CD8-positive, alpha-beta memory T cell (primary cell): ENCODE results near the gene BBS1. TPM values are rescaled to one million over a fixed set of nuclear protein-coding genes. Genes with fewer than 3 reads are reported as not detected.

Experiments used
- CTCF ChIA-PET: fragments of 350-600 bp; sonication (Branson Sonifier 250); formaldehyde crosslinking; loops from one replicate; lab custom pipeline; 2021; ENCODE audit warnings: antibody characterized with exemption; lab: Charles Lee
- POLR2A ChIA-PET: fragments of 350-600 bp; sonication (Branson Sonifier 250); formaldehyde crosslinking; loops from one replicate; lab custom pipeline; 2021; ENCODE audit warnings: antibody characterized with exemption; lab: Charles Lee
- DNase-seq, 5 donors: peaks; one replicate each; pipeline versions ENCODE4 v3.0.0 to v3.0.0-alpha.2; 2020 to 2022; ENCODE audit warnings: mixed read lengths in 1 of 5
- H3K27ac ChIP-seq: one replicate; pipeline ENCODE4 v1.7.0; 2013; ENCODE audit warnings: low read depth, mild to moderate bottlenecking, low read length, moderate library complexity
- H3K27me3 ChIP-seq: 2 replicates; pipeline ENCODE4 v1.7.0; 2013; ENCODE audit warnings: low read length, mild to moderate bottlenecking; ENCODE audit not compliant: insufficient read depth, poor library complexity, severe bottlenecking
- H3K36me3 ChIP-seq: 2 replicates; pipeline ENCODE4 v1.7.0; 2013; ENCODE audit warnings: mild to moderate bottlenecking, low read length, moderate library complexity; ENCODE audit not compliant: insufficient read depth
- H3K4me1 ChIP-seq: 2 replicates; pipeline ENCODE4 v1.7.0; 2013; ENCODE audit warnings: mild to moderate bottlenecking, low read length, moderate library complexity; ENCODE audit not compliant: insufficient read depth
- H3K4me3 ChIP-seq: 2 replicates; pipeline ENCODE4 v1.7.0; 2013; ENCODE audit warnings: mild to moderate bottlenecking, low read length
- H3K9me3 ChIP-seq: 2 replicates; pipeline ENCODE4 v1.7.0; 2013; ENCODE audit warnings: mild to moderate bottlenecking, low read length
- H3K27ac Mint-ChIP-seq, 8 donors: one replicate each; pipeline ENCODE4 v1.8.0; 2020 to 2021; ENCODE audit warnings: mixed read lengths in 8 of 8, mild to moderate bottlenecking in 6 of 8, inconsistent platforms in 3 of 8, moderate library complexity in 3 of 8
- H3K27me3 Mint-ChIP-seq, 2 donors: one replicate each; pipeline ENCODE4 v1.8.0; 2020 to 2021; ENCODE audit warnings: mixed read lengths in 2 of 2, mild to moderate bottlenecking in 1 of 2, moderate library complexity in 1 of 2
- H3K36me3 Mint-ChIP-seq, 3 donors: one replicate each; pipeline ENCODE4 v1.8.0; 2020 to 2021; ENCODE audit warnings: mixed read lengths in 3 of 3, inconsistent platforms in 1 of 3, mild to moderate bottlenecking in 1 of 3
- H3K4me1 Mint-ChIP-seq, 3 donors: one replicate each; pipeline ENCODE4 v1.8.0; 2020 to 2021; ENCODE audit warnings: mixed read lengths in 3 of 3, inconsistent platforms in 1 of 3, mild to moderate bottlenecking in 1 of 3
- H3K4me3 Mint-ChIP-seq, 7 donors: one replicate each; pipeline ENCODE4 v1.8.0; 2020 to 2021; ENCODE audit warnings: mixed read lengths in 7 of 7, mild to moderate bottlenecking in 6 of 7, moderate library complexity in 4 of 7, inconsistent platforms in 2 of 7
- H3K9me3 Mint-ChIP-seq, 5 donors: one replicate each; pipeline ENCODE4 v1.8.0; 2020 to 2022; ENCODE audit warnings: mixed read lengths in 5 of 5, mild to moderate bottlenecking in 3 of 5, moderate library complexity in 2 of 5, inconsistent platforms in 1 of 5
- polyA plus RNA-seq: library from polyadenylated mRNA; unstranded; fragments of 300-500 nt; fragmentation: Illumina TruSeq; gene quantifications from one replicate; pipeline ENCODE4 v1.2.3, GENCODE V29; 2021
- total RNA-seq, 2 experiments: library from RNA; stranded (reverse); gene quantifications; one replicate each; pipeline ENCODE4 v1.2.3, GENCODE V29; 2021

BBS1 gene
- total and polyA plus RNA-seq, 3 experiments from 2014 or later = 15.6 to 21.2 (median 17.7) TPM

DNA sequence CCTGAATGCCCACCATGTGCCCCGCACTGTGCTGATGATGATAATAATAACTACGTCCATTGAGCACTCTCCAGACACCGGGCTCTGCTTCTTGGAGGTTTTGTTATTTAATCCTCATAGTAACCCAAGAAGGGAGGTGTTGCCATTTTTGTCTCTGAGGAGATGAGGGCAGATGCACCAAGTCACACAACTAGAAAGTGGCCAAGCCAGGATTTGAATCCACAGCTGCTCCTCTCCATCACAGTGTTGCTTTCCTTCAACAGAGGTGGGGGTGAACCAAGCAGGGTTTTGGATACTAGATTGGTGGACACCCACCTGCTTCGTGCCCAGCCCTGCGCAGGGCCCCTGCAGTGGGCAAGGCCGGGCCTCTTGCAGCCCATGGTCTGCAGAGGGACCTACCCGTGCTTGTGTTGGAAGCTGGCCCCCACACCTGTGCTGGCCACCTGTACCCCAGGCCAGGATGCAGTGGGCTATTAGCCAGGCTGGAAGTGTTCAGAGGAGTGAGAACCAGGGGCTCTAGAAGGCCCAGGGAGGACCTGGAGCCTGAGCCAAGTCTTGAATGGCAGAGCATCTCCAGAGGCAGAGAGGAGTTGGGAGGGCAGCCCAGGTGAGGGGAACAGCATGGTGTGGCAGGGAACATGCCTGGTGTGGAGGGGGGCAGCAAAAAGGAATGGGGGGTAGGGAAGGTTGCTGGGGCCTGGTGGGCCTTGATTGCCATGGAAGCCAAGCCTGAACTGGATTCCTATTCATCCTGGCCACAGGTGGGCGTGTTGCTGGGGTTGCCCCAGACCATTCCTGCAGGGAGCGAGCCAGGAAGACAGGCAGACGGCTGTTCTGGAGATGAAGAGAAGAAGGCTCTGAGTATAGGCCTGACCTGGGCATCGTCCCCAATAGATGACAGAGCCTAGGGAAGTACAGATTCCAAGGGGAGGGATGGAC lies 32.9 kb upstream of the BBS1 start:
- Histone ChIP-seq H3K9me3 (no peaks in the 10 kb centered on the region), H3K36me3 (no peaks in the 10 kb centered on the region), H3K27me3 (no peaks in the 10 kb centered on the region), H3K27ac (no peak overlapping the region), H3K4me1 (peaks cover 18% of the 10 kb centered on the region), H3K4me3 (no peak overlapping the region)
- Mint-ChIP-seq H3K27me3 (peaks cover 0 to 1% of the 10 kb centered on the region in 2 donors), H3K9me3 (no peaks in the 10 kb centered on the region), H3K4me3 (peak overlapping the region in 4 of 7 donors; percentile 47 to 99 (median 76)), H3K27ac (peak overlapping the region in 6 of 8 donors; percentile 24 to 95 (median 56)), H3K4me1 (peaks cover 22 to 31% (median 28%) of the 10 kb centered on the region in 3 donors), H3K36me3 (peaks cover 0 to 31% (median 0%) of the 10 kb centered on the region in 3 donors)
- no peak for DNase-seq
- CTCF ChIA-PET = interaction anchor here (1.4 to 1.5 kb wide), 2 partner anchors 8 to 69 kb away, joined by 3 read pairs; no protein-coding TSS in a partner anchor
- POLR2A ChIA-PET = no interaction called here

DNA sequence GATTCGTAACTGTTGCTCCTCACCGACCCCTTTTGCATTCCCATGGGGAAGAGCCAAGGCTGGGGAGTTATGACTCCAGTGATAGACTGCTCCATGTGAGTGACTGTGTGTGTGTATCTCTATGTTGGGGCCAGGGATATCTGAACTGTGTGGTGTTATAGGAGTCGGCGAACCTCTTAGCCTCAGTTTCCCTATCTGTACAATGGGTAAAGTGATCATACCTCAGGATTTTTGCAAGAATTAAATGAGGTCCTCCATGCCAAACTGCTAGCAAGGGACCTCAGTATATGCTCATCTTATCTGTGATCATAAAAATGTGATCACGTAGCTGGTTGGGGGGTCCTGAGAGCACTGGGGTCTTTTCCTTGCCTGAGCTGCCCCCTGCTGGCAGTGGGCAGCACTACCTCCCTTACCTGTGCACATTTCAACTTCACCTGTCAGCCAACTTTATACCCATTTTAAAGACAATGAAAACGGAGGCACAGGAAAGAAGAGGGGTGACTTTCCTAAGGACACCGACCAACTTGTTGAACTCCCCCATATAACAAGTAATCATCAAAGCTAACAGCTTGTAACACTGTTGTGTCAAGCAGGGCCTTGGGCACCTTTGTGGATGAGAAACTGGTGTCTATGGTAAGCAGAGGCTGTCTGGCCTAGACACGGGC lies 31.6 kb upstream of the BBS1 start:
- Mint-ChIP-seq H3K9me3 (no peaks in the 10 kb centered on the region), H3K36me3 (peaks cover 0 to 30% (median 0%) of the 10 kb centered on the region in 3 donors), H3K27ac (peak overlapping the region; percentile 74 to 97 (median 92)), H3K4me1 (peaks cover 22 to 40% (median 30%) of the 10 kb centered on the region in 3 donors), H3K4me3 (peak overlapping the region; percentile 87 to 99 (median 92)), H3K27me3 (peaks cover 0 to 1% of the 10 kb centered on the region in 2 donors)
- ChIA-PET POLR2A (interaction anchor here (2.0 to 2.5 kb wide), 2 partner anchors 12 to 199 kb away, joined by 13 to 43 read pairs; partner anchors contain the start of genes PELI3 and RBM4B), CTCF (interaction anchor here (1.0 to 1.5 kb wide), 4 partner anchors 7 to 113 kb away, joined by 3 to 5 read pairs (median 4); partner anchors contain the start of gene CCDC87)
- peak overlapping the region; percentile 90 for H3K4me3 ChIP-seq
- H3K9me3 ChIP-seq = no peaks in the 10 kb centered on the region
- DNase-seq = peak in 2 of 5 donors; percentile 17 to 34
- H3K36me3 ChIP-seq = no peaks in the 10 kb centered on the region
- H3K4me1 ChIP-seq = peaks cover 18% of the 10 kb centered on the region
- H3K27ac ChIP-seq = peak overlapping the region; percentile 83
- no peaks in the 10 kb centered on the region for H3K27me3 ChIP-seq

DNA sequence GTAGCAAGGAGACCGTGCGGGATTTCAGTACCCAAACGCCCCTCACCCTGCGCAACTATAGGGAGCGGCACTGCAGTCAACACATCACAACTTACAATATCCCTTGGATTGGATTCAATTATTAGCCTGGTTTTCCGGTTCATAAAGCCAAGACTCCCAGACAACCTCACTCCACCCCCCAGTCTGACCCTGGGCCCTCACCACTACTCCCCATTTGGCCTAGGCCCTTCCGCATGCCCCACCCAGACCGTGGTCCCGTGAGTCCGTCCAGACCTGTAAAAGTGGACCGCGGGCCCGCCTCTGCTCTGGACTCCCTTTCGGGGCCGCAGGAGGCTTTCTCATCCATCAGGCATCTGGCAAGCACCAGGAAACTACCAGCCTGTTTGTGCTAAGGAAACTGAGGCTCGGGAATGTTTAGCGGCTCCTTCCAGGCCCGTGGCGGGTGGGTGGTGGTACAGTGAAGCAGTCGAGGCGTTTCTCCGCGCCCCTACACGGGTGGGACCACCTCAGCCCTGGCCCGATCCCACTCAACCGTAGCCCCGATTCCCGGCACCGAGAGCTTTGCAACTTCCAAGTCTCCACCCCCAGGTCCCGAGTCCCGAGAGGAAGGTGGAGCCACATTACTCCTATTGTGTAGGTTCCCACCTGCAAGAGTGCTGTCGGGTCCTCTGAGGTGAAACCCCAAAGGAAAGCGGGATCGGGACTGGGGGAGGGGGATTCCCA lies 30.9 kb upstream of the BBS1 start:
- ChIA-PET POLR2A (interaction anchor here (0.6 to 2.5 kb wide), 12 partner anchors 9 to 915 kb away, joined by 3 to 43 read pairs (median 4); partner anchors contain the start of genes ACTN3, BBS1, MRPL11 and PELI3), CTCF (interaction anchor here (0.6 to 1.7 kb wide), 13 partner anchors 8 to 198 kb away, joined by 3 to 9 read pairs (median 4); partner anchors contain the start of genes CCDC87, MRPL11, PELI3 and RBM4B)
- Histone ChIP-seq H3K4me1 (peaks cover 18% of the 10 kb centered on the region), H3K4me3 (peak overlapping the region; percentile 90), H3K27ac (peak overlapping the region; percentile 83), H3K27me3 (no peaks in the 10 kb centered on the region), H3K9me3 (no peaks in the 10 kb centered on the region), H3K36me3 (no peaks in the 10 kb centered on the region)
- Mint-ChIP-seq H3K27ac (peak overlapping the region; percentile 74 to 97 (median 92)), H3K9me3 (no peaks in the 10 kb centered on the region), H3K27me3 (peaks cover 0 to 1% of the 10 kb centered on the region in 2 donors), H3K4me3 (peak overlapping the region; percentile 87 to 99 (median 92)), H3K36me3 (peaks cover 0 to 24% (median 0%) of the 10 kb centered on the region in 3 donors), H3K4me1 (peaks cover 22 to 40% (median 30%) of the 10 kb centered on the region in 3 donors)
- DNase-seq = peak in 1 of 5 donors; percentile 11

DNA sequence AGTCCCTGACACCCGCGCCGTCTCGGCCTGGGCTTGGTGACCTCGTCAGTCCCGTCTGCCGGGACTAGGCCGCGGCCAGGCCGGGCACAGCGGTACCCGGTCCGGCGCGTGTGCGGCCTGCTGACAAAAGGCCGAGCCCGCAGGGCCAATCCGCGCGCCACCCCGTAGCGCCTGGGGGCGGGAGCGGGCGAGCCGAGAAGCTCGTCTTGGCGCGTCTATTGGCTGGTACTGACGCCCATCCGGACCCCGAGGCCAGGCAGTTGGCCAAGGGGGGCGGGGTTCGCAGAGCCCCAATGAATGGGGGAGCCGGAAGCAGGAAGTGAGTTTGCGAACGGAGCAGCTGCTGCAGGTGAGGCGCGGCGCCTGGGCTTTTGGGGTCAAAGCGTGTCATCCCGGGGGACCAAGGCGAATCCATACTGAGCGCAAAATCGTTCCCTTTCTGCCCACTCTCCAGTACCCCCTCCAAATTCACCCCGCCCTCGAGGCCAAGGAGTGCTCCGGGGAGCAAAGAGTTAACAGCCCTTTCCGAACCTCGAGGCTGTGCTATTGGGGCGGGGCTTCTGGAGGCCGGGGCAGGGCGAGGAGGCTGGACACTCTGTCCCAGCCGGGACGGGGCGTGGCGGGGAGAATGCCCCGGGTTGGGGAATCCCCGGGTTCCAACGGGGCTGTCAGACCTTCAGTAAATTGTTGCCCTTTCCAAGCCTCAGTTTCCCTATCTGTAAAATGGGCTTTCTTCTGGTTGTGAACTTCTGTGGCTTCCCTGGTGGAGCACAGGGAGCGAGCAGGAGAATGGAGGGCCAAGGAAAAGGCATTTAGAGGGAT lies 30.1 kb upstream of the BBS1 start, which contains the start of gene DPP3:
DPP3 (plus strand) TSS at position 318 of the 822 bp plus-strand sequence. CDS start 1,767 bp downstream, outside the sequence.
- Histone ChIP-seq H3K36me3 (no peaks in the 10 kb centered on the region), H3K9me3 (no peaks in the 10 kb centered on the region), H3K27ac (peak within 1 kb of the TSS; percentile 83), H3K4me3 (peak within 1 kb of the TSS; percentile 90), H3K4me1 (peaks cover 18% of the 10 kb centered on the region), H3K27me3 (no peaks in the 10 kb centered on the region)
- POLR2A ChIA-PET = interaction anchor here (0.6 to 2.5 kb wide), 13 partner anchors 8 to 916 kb away, joined by 3 to 43 read pairs (median 3); partner anchors contain the start of genes ACTN3, BBS1, MRPL11 and PELI3
- Mint-ChIP-seq H3K27me3 (peaks cover 0 to 1% of the 10 kb centered on the region in 2 donors), H3K27ac (peak within 1 kb of the TSS; percentile 74 to 97 (median 92)), H3K4me3 (peak within 1 kb of the TSS; percentile 87 to 99 (median 92)), H3K4me1 (peaks cover 22 to 40% (median 30%) of the 10 kb centered on the region in 3 donors), H3K36me3 (peaks cover 0 to 30% (median 0%) of the 10 kb centered on the region in 3 donors), H3K9me3 (no peaks in the 10 kb centered on the region)
- DNase-seq = peak; percentile 93 to 97 (median 94)
- CTCF ChIA-PET = interaction anchor here (0.6 to 1.7 kb wide), 9 partner anchors 10 to 197 kb away, joined by 3 to 9 read pairs (median 4); partner anchors contain the start of genes MRPL11, PELI3 and RBM4B

DNA sequence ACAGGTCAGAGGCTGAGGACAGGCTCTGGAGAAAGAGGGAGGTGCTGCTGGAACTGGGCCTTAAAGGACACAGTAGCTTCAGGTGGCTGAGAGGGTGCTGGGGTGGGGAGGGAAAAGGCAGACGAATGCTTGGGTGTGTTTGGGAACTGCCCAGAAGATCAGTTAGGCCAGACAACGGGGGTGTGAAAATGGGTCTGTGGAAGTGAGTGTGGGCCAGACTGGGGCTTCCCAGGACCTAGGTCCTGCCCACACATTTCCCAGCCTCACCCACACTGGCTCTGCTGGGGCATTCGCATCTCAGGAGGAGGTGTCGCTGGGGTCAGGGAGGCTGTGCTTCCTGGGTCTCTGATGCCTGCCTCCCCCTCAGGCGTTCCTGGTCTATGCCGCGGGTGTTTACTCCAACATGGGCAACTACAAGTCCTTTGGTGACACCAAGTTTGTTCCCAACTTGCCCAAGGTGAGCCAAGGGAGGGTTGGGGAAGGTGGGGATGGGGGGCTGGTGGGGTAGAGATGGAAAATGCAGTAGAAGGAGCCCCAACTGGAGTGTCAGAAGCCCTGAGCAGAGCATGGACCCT lies 25.5 kb upstream of the BBS1 start:
- no peaks in the 10 kb centered on the region for H3K36me3 ChIP-seq
- H3K27ac Mint-ChIP-seq = peak overlapping the region in 1 of 8 donors; percentile 41

DNA sequence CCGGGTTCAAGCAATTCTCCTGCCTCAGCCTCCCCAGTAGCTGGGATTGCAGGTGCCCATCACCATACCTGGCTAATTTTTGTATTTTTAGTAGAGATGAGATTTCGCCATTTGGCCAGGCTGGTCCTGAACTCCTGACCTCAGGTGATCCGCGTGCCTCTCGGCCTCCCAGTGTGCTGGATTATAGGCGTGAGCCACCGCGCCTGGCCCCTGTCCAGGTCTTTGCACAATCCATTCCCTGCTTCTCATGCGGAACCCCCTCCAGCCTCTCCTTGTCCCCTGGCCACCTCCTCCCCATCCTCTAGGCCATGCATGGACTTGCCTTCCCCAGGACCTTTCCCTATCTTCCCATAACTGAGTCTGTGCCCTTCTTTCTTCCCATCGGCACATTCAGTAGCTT lies 21.5 kb upstream of the BBS1 start:
- no peaks in the 10 kb centered on the region for H3K4me1 ChIP-seq
- Mint-ChIP-seq H3K9me3 (no peaks in the 10 kb centered on the region), H3K4me1 (peaks cover 0 to 2% (median 0%) of the 10 kb centered on the region in 3 donors), H3K36me3 (peaks cover 0 to 75% (median 7%) of the 10 kb centered on the region in 3 donors), H3K4me3 (no peak overlapping the region), H3K27me3 (no peaks in the 10 kb centered on the region), H3K27ac (peak overlapping the region in 1 of 8 donors; percentile 43)
- no peak overlapping the region for H3K4me3 ChIP-seq
- ChIA-PET CTCF (no interaction called here), POLR2A (interaction anchor here (1.0 kb wide), 1 partner anchor 9 kb away, joined by 3 read pairs; the partner anchor contains the start of gene DPP3)
- H3K36me3 ChIP-seq = no peaks in the 10 kb centered on the region
- no peaks in the 10 kb centered on the region for H3K27me3 ChIP-seq
- H3K9me3 ChIP-seq = no peaks in the 10 kb centered on the region
- H3K27ac ChIP-seq = no peak overlapping the region
- no peak for DNase-seq

More for the DNA sequence above, 25.5 kb upstream of the BBS1 start:
- no peak for DNase-seq
- no peak overlapping the region for H3K27ac ChIP-seq
- H3K4me1 ChIP-seq = peaks cover 8% of the 10 kb centered on the region
- H3K4me3 ChIP-seq = no peak overlapping the region
- no peaks in the 10 kb centered on the region for H3K27me3 ChIP-seq
- CTCF ChIA-PET = interaction anchor here (1.2 kb wide), 2 partner anchors 26 to 906 kb away, joined by 3 read pairs; partner anchors contain the start of genes BBS1 and RAD9A
- peaks cover 7 to 28% (median 16%) of the 10 kb centered on the region in 3 donors for H3K4me1 Mint-ChIP-seq
- peaks cover 0 to 67% (median 4%) of the 10 kb centered on the region in 3 donors for H3K36me3 Mint-ChIP-seq
- POLR2A ChIA-PET = no interaction called here
- no peaks in the 10 kb centered on the region for H3K9me3 ChIP-seq
- no peak overlapping the region for H3K4me3 Mint-ChIP-seq
- no peaks in the 10 kb centered on the region for H3K27me3 Mint-ChIP-seq
- H3K9me3 Mint-ChIP-seq = no peaks in the 10 kb centered on the region
